HuH-7.5 (cell line): ENCODE measurements around the gene EFS.

Source experiments
- DNase-seq: peaks from one replicate; pipeline ENCODE4 v3.0.0; 2011; ENCODE audit warnings: low spot score

Gene EFS

DNA sequence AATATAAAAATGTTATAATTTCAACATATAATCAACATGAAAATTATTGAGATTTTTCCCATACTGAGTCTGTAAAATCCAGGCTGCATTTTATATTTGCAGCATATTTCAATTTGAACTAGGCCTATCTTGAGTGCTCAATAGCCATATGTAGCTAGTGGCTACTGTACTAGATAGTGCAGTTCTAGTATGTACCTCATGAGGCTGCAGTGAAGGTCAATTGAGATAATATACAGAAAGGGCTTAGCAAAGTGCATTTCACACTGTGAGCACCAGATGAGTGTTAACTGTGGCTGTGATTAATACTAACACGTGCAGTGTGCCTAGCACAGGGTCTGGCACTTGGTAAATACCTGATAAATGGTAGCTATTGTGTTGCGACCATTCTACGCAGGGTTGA is 6.9 kb downstream of the EFS start:
- no peak for DNase-seq

GRCh38 chr14:23357261-23357660 is 7.7 kb downstream of the EFS start:
- DNase-seq = no peak

DNA sequence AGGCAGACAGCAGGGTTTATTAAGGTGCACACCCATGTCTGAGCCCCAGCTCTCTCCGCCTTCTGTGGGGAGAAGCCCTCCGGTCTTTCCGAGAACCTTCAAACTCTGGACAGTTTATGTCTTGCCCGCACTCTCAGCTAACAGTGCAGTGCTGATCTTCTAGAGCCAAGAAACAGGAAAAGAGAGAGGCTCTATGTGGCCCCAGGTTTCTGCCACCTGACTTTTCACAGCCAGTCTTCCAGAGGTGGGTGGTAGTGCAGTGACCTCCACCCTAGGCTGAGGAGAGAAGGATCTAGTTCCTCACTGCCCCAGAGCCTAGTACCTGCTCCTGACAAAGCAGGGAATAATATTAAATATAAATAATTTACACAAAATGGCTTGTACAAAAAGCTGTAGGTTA is 8.3 kb downstream of the EFS start:
- no peak for DNase-seq

- DNase-seq = no peak
These were observed 9.0 kb downstream of the EFS start for GRCh38 chr14:23355871-23356435.

DNA sequence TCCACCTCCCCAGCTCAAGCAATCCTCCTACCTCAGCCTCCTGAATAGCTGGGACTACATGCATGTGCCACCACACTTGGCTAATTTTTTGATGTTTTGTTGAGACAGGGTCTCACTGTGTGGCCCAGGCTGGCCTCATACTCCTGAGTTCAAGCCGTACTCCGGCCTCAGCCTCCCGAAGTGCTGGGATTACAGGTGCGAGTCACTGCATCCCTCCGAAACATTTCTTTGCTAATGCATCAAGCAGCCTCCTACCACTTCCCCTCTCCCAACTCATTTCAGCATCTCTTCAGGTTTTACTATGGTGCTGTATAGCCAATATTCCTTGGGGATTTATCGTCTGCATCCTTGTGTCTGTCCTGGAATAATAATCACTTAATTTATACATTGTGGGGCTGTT is 10.0 kb downstream of the EFS start:
- DNase-seq = no peak

DNA sequence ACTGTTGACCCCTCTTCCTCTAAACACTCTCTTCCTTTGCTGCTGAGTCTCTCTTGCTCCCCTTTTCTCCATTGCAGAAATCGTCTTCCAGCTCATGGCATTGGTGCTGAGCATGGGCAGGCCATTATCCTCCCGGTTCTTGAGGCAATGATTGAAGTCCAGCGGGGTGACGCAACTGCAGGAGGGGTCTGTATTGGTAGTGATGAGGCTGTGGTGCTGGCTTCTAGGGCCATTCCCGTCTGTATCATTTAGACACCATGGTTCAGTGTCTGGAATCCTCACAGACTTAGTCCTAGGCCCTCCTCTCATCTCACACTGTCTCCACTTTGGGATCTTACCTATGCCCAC is 11.6 kb downstream of the EFS start:
- no peak for DNase-seq

GRCh38 chr14:23352506-23353432 is 12.2 kb downstream of the EFS start, which contains the start of gene SLC22A17:
SLC22A17 (minus strand) TSS chr14:23352887.
- no peak for DNase-seq

DNA sequence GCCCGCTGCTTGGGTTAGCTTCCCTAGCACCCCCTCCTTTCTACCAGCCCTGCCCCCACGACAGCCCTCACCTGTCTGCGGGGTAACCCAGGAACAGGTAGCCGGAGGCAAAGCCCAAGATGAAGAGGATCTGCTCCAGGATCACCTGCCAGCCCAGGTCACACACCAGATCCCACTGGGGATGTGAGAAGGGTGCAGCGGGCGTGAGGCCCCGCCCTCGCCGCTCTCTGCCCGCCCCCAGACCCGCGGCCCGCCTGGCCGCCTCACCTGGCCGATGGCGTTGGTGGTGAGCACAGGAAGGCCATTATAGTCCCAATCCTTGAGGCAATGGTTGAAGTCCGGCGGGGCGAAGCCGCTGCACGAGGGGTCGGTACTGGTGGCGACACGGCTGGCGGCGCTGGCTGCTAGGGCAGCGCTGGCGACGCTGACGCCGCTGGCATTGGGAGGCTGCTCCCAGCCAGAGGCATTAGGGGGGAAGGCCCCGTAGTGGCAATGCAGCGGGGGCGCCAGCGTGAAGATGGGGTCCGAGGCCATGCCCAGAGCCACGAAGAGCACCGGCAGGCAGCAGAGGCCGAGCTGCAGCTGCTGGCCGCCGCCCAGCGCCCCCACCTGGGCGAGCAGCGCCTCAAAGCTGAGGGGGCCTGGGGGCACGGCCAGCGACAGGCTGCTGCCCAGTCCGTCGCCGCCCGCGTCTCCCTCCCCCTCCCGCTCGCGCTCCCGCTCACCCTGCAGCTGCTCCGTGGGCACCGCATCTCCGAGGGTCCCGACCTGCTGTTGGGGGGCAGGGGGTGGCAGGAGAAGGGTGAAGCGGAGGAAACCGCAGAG is 13.1 kb downstream of the EFS start:
- no peak for DNase-seq

GRCh38 chr14:23349156-23349845 is 15.7 kb downstream of the EFS start:
- no peak for DNase-seq

DNA sequence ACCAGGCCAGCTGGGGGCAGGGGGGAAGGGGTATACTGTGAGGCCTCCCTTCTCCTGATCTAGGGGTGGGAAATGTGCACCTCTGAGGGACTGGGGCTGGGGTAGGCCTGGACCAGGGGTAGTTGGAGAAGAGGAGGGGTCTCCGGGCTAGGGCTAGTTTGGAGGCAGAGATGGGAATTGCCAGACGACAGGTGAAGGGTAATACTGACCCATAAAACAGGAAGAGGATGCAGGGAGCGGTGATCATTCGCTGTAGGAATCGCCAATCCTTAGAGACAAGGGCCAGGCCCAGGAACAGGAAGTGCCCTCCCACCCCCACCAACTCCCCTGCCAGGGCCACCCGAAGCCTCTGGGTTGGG is 16.7 kb downstream of the EFS start:
- DNase-seq = no peak

- no peak for DNase-seq
These were observed 17.3 kb downstream of the EFS start for GRCh38 chr14:23347406-23348296.

GRCh38 chr14:23346693-23347405 is 18.1 kb downstream of the EFS start:
- no peak for DNase-seq

GRCh38 chr14:23345987-23346692 is 18.8 kb downstream of the EFS start:
- no peak for DNase-seq

- no peak for DNase-seq
These were observed 20.5 kb downstream of the EFS start for GRCh38 chr14:23344481-23344880.

DNA sequence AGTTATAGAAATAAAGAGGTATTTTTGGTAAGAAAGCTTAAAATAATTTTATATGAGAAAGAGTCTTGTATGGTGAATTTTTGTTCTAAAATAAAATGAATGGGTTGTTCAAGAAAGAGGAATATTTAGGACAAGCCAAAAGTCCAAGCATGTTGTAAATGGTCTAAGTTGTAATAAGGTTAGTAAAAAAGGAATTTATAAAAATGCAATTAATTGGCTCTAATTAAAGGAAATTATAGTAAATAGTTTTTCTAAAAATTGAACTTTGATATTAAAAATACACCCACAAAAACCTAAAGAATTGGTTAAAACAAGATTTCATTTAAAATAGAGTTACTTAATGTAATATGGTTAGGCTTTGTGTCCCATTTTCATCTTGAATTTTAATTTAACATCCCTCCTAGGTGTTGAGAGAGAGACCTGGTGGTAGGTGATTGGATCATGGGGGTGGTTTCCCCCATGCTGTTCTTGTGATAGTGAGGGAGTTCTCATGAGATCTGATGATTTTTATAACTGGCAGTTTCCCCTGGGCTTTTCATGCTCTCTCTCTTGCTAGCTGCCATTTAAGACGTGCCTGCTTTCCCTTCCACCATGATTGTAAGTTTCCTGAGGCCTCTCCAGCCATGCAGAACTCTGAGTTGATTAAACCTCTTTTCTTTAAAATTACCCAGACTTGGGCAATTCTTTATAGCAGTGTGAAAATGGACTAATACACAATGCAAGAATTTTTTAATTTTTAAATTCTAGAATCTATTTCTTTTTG is 25.3 kb downstream of the EFS start:
- DNase-seq = no peak

GRCh38 chr14:23335623-23336022 is 29.3 kb downstream of the EFS start:
- DNase-seq = no peak

GRCh38 chr14:23327947-23328744 is 36.8 kb downstream of the EFS start:
- DNase-seq = peak; percentile 74
